K562 (cell line): ENCODE data around the gene SH2D7. TPM values are rescaled to one million over a fixed set of nuclear protein-coding genes. Genes with fewer than 3 reads are reported as not detected.

Experiments
- ATAC-seq: fragments of 200-7000 bp; cut with Tn5 transposase; 3 replicates; pipeline ENCODE4 v1.9.1; 2020; ENCODE audit warnings: moderate library complexity
- BruUV-seq: library from RNA; stranded (reverse); fragments of 400-500 nt; replicated peaks from 2 replicates; lab custom pipeline; 2021; lab: Mats Ljungman, UMichigan
- CTCF ChIA-PET: fragments of 300-600 bp; formaldehyde crosslinking; extraction: SDS; loops from one replicate; lab custom pipeline; 2021; ENCODE audit warnings: low intra/inter-chr PET ratio; lab: Yijun Ruan, JAX
- POLR2A ChIA-PET: fragments of 300-600, 350-650 bp; sonication (Branson Sonifier 250); formaldehyde crosslinking; extraction: SDS; loops from one replicate; lab custom pipeline; 2021; ENCODE audit warnings: antibody characterized with exemption, inconsistent platforms; lab: Yijun Ruan, JAX
- DNase-seq, 4 experiments: peaks; one replicate each; pipeline versions ENCODE4 v3.0.0 to v3.0.0-alpha.2; 2011 to 2018; ENCODE audit warnings: low spot score in 3 of 4, mixed read lengths in 3 of 4; ENCODE audit errors: extremely low read depth in 1 of 4
- FAIRE-seq: peaks from 2 replicates; lab custom pipeline; 2011; peaks lifted over from hg19 to GRCh38; lab: Jason Lieb, UNC
- H2AFZ ChIP-seq: 2 replicates; pipeline ENCODE4 v1.6.0; 2011; ENCODE audit warnings: low read depth, low read length, control low read depth, inconsistent platforms
- H3K27ac ChIP-seq: fragments of 200-600 bp; 3 replicates; pipeline ENCODE4 v1.8.0; 2011; ENCODE audit warnings: low read depth, mild to moderate bottlenecking, control low read depth, inconsistent platforms, low read length, moderate library complexity, mixed read lengths; ENCODE audit errors: extremely low read depth
- H3K27me3 ChIP-seq, 2 experiments: fragments of 300-600 bp in 1 of 2; 2 replicates in 1 of 2; 3 replicates in 1 of 2; pipeline versions ENCODE4 v1.6.0 to v1.8.0; 2011; ENCODE audit warnings: inconsistent platforms in 2 of 2, low read length in 2 of 2, mild to moderate bottlenecking in 1 of 2, mixed read lengths in 1 of 2, moderate library complexity in 1 of 2; ENCODE audit not compliant: control insufficient read depth in 2 of 2, insufficient read depth in 2 of 2
- H3K36me3 ChIP-seq: fragments of 300-600 bp; 3 replicates; pipeline ENCODE4 v1.8.0; 2011; ENCODE audit warnings: mild to moderate bottlenecking, low read length, inconsistent platforms; ENCODE audit not compliant: control insufficient read depth, insufficient read depth
- H3K4me1 ChIP-seq, 2 experiments: fragments of 200-600 bp in 1 of 2; replicated peaks in 1 of 2; 2 replicates in 1 of 2; 3 replicates in 1 of 2; pipeline versions ENCODE4 v1.5.1 to v1.8.0; 2011; ENCODE audit warnings: inconsistent platforms in 2 of 2, low read length in 2 of 2, mild to moderate bottlenecking in 1 of 2, mixed read lengths in 1 of 2, moderate library complexity in 1 of 2; ENCODE audit not compliant: control insufficient read depth in 2 of 2, insufficient read depth in 2 of 2
- H3K4me2 ChIP-seq: 2 replicates; pipeline ENCODE4 v1.6.1; 2011; ENCODE audit warnings: low read length, control low read depth, inconsistent platforms, mixed read lengths; ENCODE audit not compliant: insufficient read depth
- H3K4me3 ChIP-seq: fragments of 200-600 bp; sonication (generic), shearing (Covaris generic); 2 replicates; pipeline ENCODE4 v1.5.1; 2016; ENCODE audit warnings: control low read depth, inconsistent platforms
- H3K79me2 ChIP-seq: fragments of 200-600 bp; 3 replicates; pipeline ENCODE4 v1.8.0; 2011; ENCODE audit warnings: low read length, inconsistent platforms; ENCODE audit not compliant: control insufficient read depth, insufficient read depth
- H3K9ac ChIP-seq, 2 experiments: 2 replicates each; pipeline versions ENCODE4 v1.6.0 to v1.6.1; 2011; ENCODE audit warnings: low read depth in 2 of 2, low read length in 2 of 2, control low read depth in 1 of 2, inconsistent platforms in 1 of 2, mild to moderate bottlenecking in 1 of 2, mixed read lengths in 1 of 2; ENCODE audit not compliant: insufficient read depth in 1 of 2
- H3K9me1 ChIP-seq: one replicate; pipeline ENCODE4 v1.6.0; 2011; ENCODE audit warnings: inconsistent platforms, mild to moderate bottlenecking, low read length, moderate library complexity; ENCODE audit not compliant: control insufficient read depth, insufficient read depth
- H3K9me3 ChIP-seq: replicated peaks from 2 replicates; pipeline ENCODE4 v1.5.1; 2011; ENCODE audit warnings: low read depth, low read length, inconsistent platforms; ENCODE audit not compliant: control insufficient read depth, insufficient read depth
- H4K20me1 ChIP-seq: replicated peaks from 2 replicates; pipeline ENCODE4 v1.6.1; 2011; ENCODE audit warnings: low read length, inconsistent platforms, mixed read lengths; ENCODE audit not compliant: control insufficient read depth, insufficient read depth
- CREB1 ChIP-seq, 2 experiments: sonication (generic) in 1 of 2; formaldehyde crosslinking in 1 of 2; IDR thresholded peaks; 2 replicates each; pipeline versions ENCODE4 v1.6.1 to v1.8.0; 2012 to 2022; ENCODE audit warnings: inconsistent platforms in 1 of 2, mild to moderate bottlenecking in 1 of 2, missing genetic modification reagents in 1 of 2, moderate library complexity in 1 of 2
- GABPA ChIP-seq: fragments of 200-800 bp; sonication (Bioruptor generic); conservative IDR thresholded peaks from 2 replicates; pipeline ENCODE4 v1.6.1; 2016; ENCODE audit warnings: low read depth, missing genetic modification characterization, missing compliant biosample characterization
- HDAC2 ChIP-seq: fragments of 450-650 bp; IDR thresholded peaks from 2 replicates; pipeline ENCODE4 v1.6.1; 2016; ENCODE audit warnings: mild to moderate bottlenecking
- MAFG ChIP-seq: fragments of 450-650 bp; conservative IDR thresholded peaks from 2 replicates; pipeline ENCODE4 v1.6.1; 2016; ENCODE audit warnings: missing genetic modification characterization, missing compliant biosample characterization
- NFIC ChIP-seq: fragments of 450-650 bp; IDR thresholded peaks from 2 replicates; pipeline ENCODE4 v1.6.1; 2017; ENCODE audit warnings: mild to moderate bottlenecking, inconsistent platforms
- NFIX ChIP-seq: fragments of 250-450 bp; sonication (Bioruptor Pico); IDR thresholded peaks from 2 replicates; pipeline ENCODE4 v1.4.0; 2020; ENCODE audit warnings: low read depth, mild to moderate bottlenecking, moderate library complexity
- NR3C1 ChIP-seq: sonication (generic); formaldehyde crosslinking; IDR thresholded peaks from 2 replicates; pipeline ENCODE4 v1.8.1; 2022; ENCODE audit warnings: missing genetic modification reagents
- RBM25 ChIP-seq: fragments of 200-400 bp; formaldehyde crosslinking; IDR thresholded peaks from 2 replicates; pipeline ENCODE4 v1.6.1; 2018; ENCODE audit warnings: low read length, low read depth, moderate library complexity; ENCODE audit not compliant: severe bottlenecking
- SAP30 ChIP-seq: fragments of 200-600 bp; sonication (generic); IDR thresholded peaks from 2 replicates; pipeline ENCODE4 v1.6.1; 2012; ENCODE audit warnings: borderline replicate concordance, low read depth, mild to moderate bottlenecking, moderate library complexity, low read length, control low read depth, inconsistent platforms; ENCODE audit not compliant: insufficient read depth, poor library complexity, severe bottlenecking
- SUPT5H ChIP-seq: fragments of 450-650 bp; IDR thresholded peaks from 2 replicates; pipeline ENCODE4 v1.6.1; 2016
- ZBTB1 ChIP-seq: sonication (generic); formaldehyde crosslinking; IDR thresholded peaks from 2 replicates; pipeline ENCODE4 v1.8.1; 2023; ENCODE audit warnings: missing genetic modification reagents, low read depth, mild to moderate bottlenecking, borderline replicate concordance
- ZNF584 ChIP-seq: fragments of 200-800 bp; sonication (Bioruptor generic); IDR thresholded peaks from 2 replicates; pipeline ENCODE4 v1.6.1; 2016; ENCODE audit warnings: low read depth, mild to moderate bottlenecking, missing genetic modification characterization, missing compliant biosample characterization
- ZZZ3 ChIP-seq: fragments of 450-650 bp; IDR thresholded peaks from 2 replicates; pipeline ENCODE4 v1.6.1; 2016; ENCODE audit warnings: antibody characterized with exemption, mild to moderate bottlenecking, moderate library complexity
- WGBS: fragments of 100-300 bp; shearing (Covaris generic); methylation state at CpG from one replicate; pipeline ENCODE4 v1.1.6; 2016; ENCODE audit warnings: low coverage, mixed read lengths; ENCODE audit not compliant: insufficient coverage; ENCODE audit errors: missing lambda C conversion rate; 5-methylcytosine and 5-hydroxymethylcytosine counted together
- in situ Hi-C: fragments of 300-500 bp; cut with MboI; formaldehyde crosslinking; loops from 4 replicates; pipeline ENCODE4 v1.15.0; 2018; ENCODE audit warnings: inconsistent platforms, mixed read lengths
- intact Hi-C: fragments of 100-400 bp; cut with micrococcal nuclease; formaldehyde crosslinking; loops from 2 replicates; pipeline ENCODE4 v1.14.2; 2022
- polyA plus RNA-seq, 8 experiments: library from polyadenylated mRNA; depleted of rRNA in 4 of 8; stranded (reverse) in 5 of 8; unstranded in 3 of 8; fragments of >200 nt; fragmentation: Nextera tagmentation in 2 of 8; fragmentation: Illumina TruSeq in 1 of 8; extraction: Ambion mirVana in 2 of 8; extraction: Trizol in 1 of 8; gene quantifications; 2 replicates each; pipeline versions ENCODE4 v1.2.1 to v1.2.3, GENCODE V29; 2011 to 2014; ENCODE audit warnings: inconsistent platforms in 1 of 8, missing spikeins in 1 of 8
- total RNA-seq, 7 experiments: library from RNA; depleted of rRNA in 6 of 7; stranded (reverse); fragments of >200 nt in 6 of 7; fragmentation: Illumina TruSeq in 2 of 7; extraction: Trizol in 2 of 7; gene quantifications; 2 replicates each; pipeline versions ENCODE4 v1.2.1 to v1.2.3, GENCODE V29; 2011 to 2021; ENCODE audit warnings: low replicate concordance in 1 of 7
- TF ChIP-seq, protein P1 (sequence below): fragments of 450-650 bp; IDR thresholded peaks from 2 replicates; pipeline ENCODE4 v1.6.1; 2016
- TF ChIP-seq, protein P2 (sequence below): fragments of 450-650 bp; IDR thresholded peaks from 2 replicates; pipeline ENCODE4 v1.7.0; 2016; ENCODE audit warnings: borderline replicate concordance
- TF ChIP-seq, protein P3 (sequence below), 2 experiments: fragments of 200-800 bp in 1 of 2; sonication (Bioruptor generic) in 1 of 2; sonication (generic) in 1 of 2; formaldehyde crosslinking in 1 of 2; IDR thresholded peaks in 1 of 2; conservative IDR thresholded peaks in 1 of 2; 2 replicates each; pipeline versions ENCODE4 v1.5.0 to v1.6.1; 2016 to 2020; ENCODE audit warnings: missing compliant biosample characterization in 1 of 2, missing genetic modification characterization in 1 of 2, missing genetic modification reagents in 1 of 2

The SH2D7 gene
- total and polyA plus RNA-seq, 9 of the 15 experiments (the other 6 are each of a cell fraction or from before 2014, with no cell fraction given) = not detected

DNA sequence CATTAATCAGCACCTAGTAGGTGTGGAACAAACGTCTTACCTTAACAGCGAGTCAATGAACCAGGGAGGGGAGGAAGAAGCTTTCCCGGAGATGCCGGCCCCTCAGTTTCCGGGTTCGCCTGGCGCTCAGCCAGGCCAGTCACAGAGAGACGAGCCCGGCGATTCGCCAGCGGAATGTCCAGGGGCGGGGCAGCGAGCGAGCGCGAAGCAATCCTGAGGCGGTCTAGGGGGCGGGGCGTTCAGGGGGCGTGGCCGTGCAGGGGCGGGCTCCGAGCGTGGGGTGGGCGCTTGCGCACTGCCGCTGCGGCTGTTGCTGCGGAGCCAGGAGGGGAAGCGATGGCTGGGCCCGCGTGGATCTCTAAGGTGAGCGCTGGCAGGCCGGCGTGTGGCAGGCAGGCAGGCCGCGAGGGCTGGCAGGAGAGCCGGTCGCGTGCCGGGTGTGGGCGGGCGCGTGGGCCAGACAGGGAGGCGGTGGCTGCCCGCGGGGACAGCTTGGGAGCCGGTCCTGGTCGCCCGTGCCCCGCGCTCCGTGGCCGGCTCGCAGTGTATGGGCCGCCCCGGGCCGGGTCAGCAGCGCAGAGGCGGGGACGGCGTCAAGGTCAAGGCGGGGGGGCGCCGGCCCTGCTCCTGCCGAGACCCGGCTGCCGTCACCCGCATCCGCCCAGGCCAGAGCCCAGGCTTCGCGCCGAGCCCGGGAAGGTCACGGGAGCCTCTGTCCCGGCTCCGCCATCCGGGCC is 56.9 kb downstream of the SH2D7 start, which contains the start of gene IDH3A:
TSS of gene IDH3A (plus strand) at position 295 of the 737 bp plus-strand sequence. CDS start at position 337, 42 bp downstream.
- no peaks in the 10 kb centered on the region for H3K9me3 ChIP-seq
- H3K36me3 ChIP-seq = peaks cover 10% of the 10 kb centered on the region; the same call in 1 of the 3 replicates
- ChIA-PET POLR2A (interaction anchor here (0.7 to 1.4 kb wide), 6 partner anchors 10 to 439 kb away, joined by 3 to 6 read pairs (median 3); no protein-coding TSS in a partner anchor), CTCF (no interaction called here)
- H3K79me2 ChIP-seq = peaks cover 36% of the 10 kb centered on the region
- H3K4me2 ChIP-seq = peak within 1 kb of the TSS; percentile 79
- H2AFZ ChIP-seq = peak within 1 kb of the TSS; percentile 88
- H4K20me1 ChIP-seq = peaks cover 2% of the 10 kb centered on the region
- H3K4me3 ChIP-seq = peak within 1 kb of the TSS; percentile 83
- WGBS = under 1% methylated on average over 42 of the region's 79 CpGs
- ATAC-seq (peak; percentile 96), DNase-seq (peak; percentile 99), FAIRE-seq (peak; percentile 92)
- H3K9ac ChIP-seq = peak within 1 kb of the TSS; percentile 69 to 97
- no peaks in the 10 kb centered on the region for H3K27me3 ChIP-seq
- BruUV-seq = TSS peak; percentile 72
- in situ Hi-C loops = no loop called here
- intact Hi-C loops = no loop called here
- peaks cover 20 to 23% of the 10 kb centered on the region in 2 experiments; a peak in 4 of 5 replicates for H3K4me1 ChIP-seq
- H3K27ac ChIP-seq = peak within 1 kb of the TSS; percentile 70
- H3K9me1 ChIP-seq = no peaks in the 10 kb centered on the region
- TF ChIP-seq NFIX (CRISPR knock-in tag) = peak; percentile 61
- TF ChIP-seq, protein P1, sequence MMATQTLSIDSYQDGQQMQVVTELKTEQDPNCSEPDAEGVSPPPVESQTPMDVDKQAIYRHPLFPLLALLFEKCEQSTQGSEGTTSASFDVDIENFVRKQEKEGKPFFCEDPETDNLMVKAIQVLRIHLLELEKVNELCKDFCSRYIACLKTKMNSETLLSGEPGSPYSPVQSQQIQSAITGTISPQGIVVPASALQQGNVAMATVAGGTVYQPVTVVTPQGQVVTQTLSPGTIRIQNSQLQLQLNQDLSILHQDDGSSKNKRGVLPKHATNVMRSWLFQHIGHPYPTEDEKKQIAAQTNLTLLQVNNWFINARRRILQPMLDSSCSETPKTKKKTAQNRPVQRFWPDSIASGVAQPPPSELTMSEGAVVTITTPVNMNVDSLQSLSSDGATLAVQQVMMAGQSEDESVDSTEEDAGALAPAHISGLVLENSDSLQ = peak; percentile 51
- peak; percentile 92 for TF ChIP-seq GABPA
- TF ChIP-seq ZZZ3 = no peak
- TF ChIP-seq ZNF584 (CRISPR knock-in tag) = no peak
- no peak for TF ChIP-seq MAFG (tag)
- peak; percentile 99 for TF ChIP-seq NFIC
- peak; percentile 84 for TF ChIP-seq SUPT5H
- peak; percentile 4 for TF ChIP-seq RBM25
- no peak for TF ChIP-seq CREB1 (IDR thresholded peaks at IDR 0.05)
- TF ChIP-seq CREB1 (CRISPR knock-in tag; IDR thresholded peaks at IDR 0.05) = peak; percentile 44; the same call in 1 of the 2 replicates
- peak; percentile 23; the same call in 1 of the 2 replicates for TF ChIP-seq ZBTB1 (CRISPR knock-in tag)
- 0 out of 2 replicates have a peak, but pooled peaks have one; percentile 40 for TF ChIP-seq HDAC2
- TF ChIP-seq SAP30 = peak; percentile 62
- TF ChIP-seq NR3C1 (CRISPR knock-in tag) = peak; percentile 57; the same call in 1 of the 2 replicates
- TF ChIP-seq, protein P2, sequence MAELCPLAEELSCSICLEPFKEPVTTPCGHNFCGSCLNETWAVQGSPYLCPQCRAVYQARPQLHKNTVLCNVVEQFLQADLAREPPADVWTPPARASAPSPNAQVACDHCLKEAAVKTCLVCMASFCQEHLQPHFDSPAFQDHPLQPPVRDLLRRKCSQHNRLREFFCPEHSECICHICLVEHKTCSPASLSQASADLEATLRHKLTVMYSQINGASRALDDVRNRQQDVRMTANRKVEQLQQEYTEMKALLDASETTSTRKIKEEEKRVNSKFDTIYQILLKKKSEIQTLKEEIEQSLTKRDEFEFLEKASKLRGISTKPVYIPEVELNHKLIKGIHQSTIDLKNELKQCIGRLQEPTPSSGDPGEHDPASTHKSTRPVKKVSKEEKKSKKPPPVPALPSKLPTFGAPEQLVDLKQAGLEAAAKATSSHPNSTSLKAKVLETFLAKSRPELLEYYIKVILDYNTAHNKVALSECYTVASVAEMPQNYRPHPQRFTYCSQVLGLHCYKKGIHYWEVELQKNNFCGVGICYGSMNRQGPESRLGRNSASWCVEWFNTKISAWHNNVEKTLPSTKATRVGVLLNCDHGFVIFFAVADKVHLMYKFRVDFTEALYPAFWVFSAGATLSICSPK = no peak
- TF ChIP-seq, protein P3, sequence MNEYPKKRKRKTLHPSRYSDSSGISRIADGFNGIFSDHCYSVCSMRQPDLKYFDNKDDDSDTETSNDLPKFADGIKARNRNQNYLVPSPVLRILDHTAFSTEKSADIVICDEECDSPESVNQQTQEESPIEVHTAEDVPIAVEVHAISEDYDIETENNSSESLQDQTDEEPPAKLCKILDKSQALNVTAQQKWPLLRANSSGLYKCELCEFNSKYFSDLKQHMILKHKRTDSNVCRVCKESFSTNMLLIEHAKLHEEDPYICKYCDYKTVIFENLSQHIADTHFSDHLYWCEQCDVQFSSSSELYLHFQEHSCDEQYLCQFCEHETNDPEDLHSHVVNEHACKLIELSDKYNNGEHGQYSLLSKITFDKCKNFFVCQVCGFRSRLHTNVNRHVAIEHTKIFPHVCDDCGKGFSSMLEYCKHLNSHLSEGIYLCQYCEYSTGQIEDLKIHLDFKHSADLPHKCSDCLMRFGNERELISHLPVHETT (CRISPR knock-in tag; conservative IDR thresholded peaks at IDR 0.05 in 1 of 2, IDR thresholded peaks at IDR 0.05 in 1 of 2) = peak in 1 of 2 experiments; percentile 39; a peak in 1 of 4 replicates
